Measurements from ENCODE around the gene PTPRM. TPM values are rescaled to one million over a fixed set of nuclear protein-coding genes. Genes with fewer than 3 reads are reported as not detected.

PTPRM gene
- polyA plus RNA-seq, 1 of the 3 experiments (the other 2 are of a cell fraction): 16.0 TPM

DNA sequence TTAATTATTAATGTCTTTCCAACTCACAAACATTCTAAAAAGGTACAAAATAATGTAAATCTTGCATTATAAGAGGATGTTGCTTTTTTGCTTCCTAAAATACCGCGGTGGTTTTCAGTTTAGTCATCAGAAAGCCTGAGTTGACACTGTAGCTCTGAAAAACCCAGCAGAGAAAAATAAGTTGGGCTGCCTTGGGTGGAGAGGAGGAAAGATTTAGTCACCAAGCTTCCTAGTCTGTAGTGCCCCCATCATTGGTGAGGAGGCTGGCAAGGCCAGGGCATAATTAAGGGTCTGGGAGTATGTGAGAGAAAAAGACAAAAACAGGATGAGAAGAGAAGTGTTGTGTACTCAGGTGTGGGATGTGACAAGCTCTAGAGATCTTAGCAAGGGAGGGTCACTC, 5.7 kb downstream of the PTPRM start:
- Histone ChIP-seq H3K4me3 (ENCODE audit: low read depth in 2 of 2, low read length in 1 of 2) (no peak overlapping the region), H3K79me2 (ENCODE audit: insufficient read depth) (no peaks in the 10 kb centered on the region), H2AFZ (ENCODE audit: low read depth) (no peak overlapping the region), H3K36me3 (replicated peaks in 1 of 2; ENCODE audit: control insufficient read depth in 1 of 2, insufficient read depth in 2 of 2, low read length in 1 of 2) (no peaks in the 10 kb centered on the region), H3K9me2 (no peaks in the 10 kb centered on the region), H3K4me2 (no peak overlapping the region), H3K9me3 (no peaks in the 10 kb centered on the region), H3F3A (replicated peaks; ENCODE audit: insufficient read depth) (no peaks in the 10 kb centered on the region), H3K27ac (ENCODE audit: low read depth in 2 of 2, low read length in 1 of 2) (no peak overlapping the region), H3K9ac (no peak overlapping the region), H3K4me1 (ENCODE audit: control insufficient read depth in 1 of 2, insufficient read depth in 2 of 2, low read depth in 1 of 2, low read length in 1 of 2) (peaks cover 0 to 3% of the 10 kb centered on the region in 2 experiments; a peak in 2 of 4 replicates), H4K20me1 (ENCODE audit: insufficient read depth) (no peaks in the 10 kb centered on the region), H3K27me3 (ENCODE audit: insufficient read depth) (peaks cover 10% of the 10 kb centered on the region; the same call in 1 of the 2 replicates)
- CTCF ChIA-PET: interaction anchor here (1.0 kb wide), 1 partner anchor 20 kb away, joined by 5 read pairs; no protein-coding TSS in a partner anchor
- POLR2A ChIA-PET: no interaction called here
- no peak for DNase-seq
- 61% methylated on average over 2 of the region's 2 CpGs for WGBS (ENCODE audit: low lambda C conversion rate)
- no peak for TF ChIP-seq TAF1 (IDR thresholded peaks at IDR 0.05; ENCODE audit: borderline replicate concordance, low read depth, low read length)
- TF ChIP-seq, protein P1, sequence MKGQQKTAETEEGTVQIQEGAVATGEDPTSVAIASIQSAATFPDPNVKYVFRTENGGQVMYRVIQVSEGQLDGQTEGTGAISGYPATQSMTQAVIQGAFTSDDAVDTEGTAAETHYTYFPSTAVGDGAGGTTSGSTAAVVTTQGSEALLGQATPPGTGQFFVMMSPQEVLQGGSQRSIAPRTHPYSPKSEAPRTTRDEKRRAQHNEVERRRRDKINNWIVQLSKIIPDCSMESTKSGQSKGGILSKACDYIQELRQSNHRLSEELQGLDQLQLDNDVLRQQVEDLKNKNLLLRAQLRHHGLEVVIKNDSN (IDR thresholded peaks at IDR 0.05; ENCODE audit: borderline replicate concordance, low read depth): no peak
- TF ChIP-seq FOXM1 (IDR thresholded peaks at IDR 0.05; ENCODE audit: low read depth): no peak
- TF ChIP-seq, protein P2, sequence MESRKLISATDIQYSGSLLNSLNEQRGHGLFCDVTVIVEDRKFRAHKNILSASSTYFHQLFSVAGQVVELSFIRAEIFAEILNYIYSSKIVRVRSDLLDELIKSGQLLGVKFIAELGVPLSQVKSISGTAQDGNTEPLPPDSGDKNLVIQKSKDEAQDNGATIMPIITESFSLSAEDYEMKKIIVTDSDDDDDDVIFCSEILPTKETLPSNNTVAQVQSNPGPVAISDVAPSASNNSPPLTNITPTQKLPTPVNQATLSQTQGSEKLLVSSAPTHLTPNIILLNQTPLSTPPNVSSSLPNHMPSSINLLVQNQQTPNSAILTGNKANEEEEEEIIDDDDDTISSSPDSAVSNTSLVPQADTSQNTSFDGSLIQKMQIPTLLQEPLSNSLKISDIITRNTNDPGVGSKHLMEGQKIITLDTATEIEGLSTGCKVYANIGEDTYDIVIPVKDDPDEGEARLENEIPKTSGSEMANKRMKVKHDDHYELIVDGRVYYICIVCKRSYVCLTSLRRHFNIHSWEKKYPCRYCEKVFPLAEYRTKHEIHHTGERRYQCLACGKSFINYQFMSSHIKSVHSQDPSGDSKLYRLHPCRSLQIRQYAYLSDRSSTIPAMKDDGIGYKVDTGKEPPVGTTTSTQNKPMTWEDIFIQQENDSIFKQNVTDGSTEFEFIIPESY (IDR thresholded peaks at IDR 0.05; ENCODE audit: borderline replicate concordance, low read depth): no peak
- no peak for TF ChIP-seq NFIC (IDR thresholded peaks at IDR 0.05; ENCODE audit: borderline replicate concordance)
- no peak for TF ChIP-seq CHD2 (IDR thresholded peaks at IDR 0.05; ENCODE audit: low read length, partially characterized antibody)
- no peak for TF ChIP-seq EZH2phosphoT487 (IDR thresholded peaks at IDR 0.05; ENCODE audit: borderline replicate concordance, low read depth)
- TF ChIP-seq SIN3A (IDR thresholded peaks at IDR 0.05; ENCODE audit: borderline replicate concordance, low read depth, low read length): no peak
- TF ChIP-seq, protein P3, sequence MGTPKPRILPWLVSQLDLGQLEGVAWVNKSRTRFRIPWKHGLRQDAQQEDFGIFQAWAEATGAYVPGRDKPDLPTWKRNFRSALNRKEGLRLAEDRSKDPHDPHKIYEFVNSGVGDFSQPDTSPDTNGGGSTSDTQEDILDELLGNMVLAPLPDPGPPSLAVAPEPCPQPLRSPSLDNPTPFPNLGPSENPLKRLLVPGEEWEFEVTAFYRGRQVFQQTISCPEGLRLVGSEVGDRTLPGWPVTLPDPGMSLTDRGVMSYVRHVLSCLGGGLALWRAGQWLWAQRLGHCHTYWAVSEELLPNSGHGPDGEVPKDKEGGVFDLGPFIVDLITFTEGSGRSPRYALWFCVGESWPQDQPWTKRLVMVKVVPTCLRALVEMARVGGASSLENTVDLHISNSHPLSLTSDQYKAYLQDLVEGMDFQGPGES (IDR thresholded peaks at IDR 0.05; ENCODE audit: low read depth, low read length): no peak
- TF ChIP-seq FOSL2 (IDR thresholded peaks at IDR 0.05; ENCODE audit: borderline replicate concordance, low read depth): no peak
- TF ChIP-seq GABPA (IDR thresholded peaks at IDR 0.05; ENCODE audit: low read depth): no peak
- no peak for TF ChIP-seq FOXJ3 (CRISPR knock-in tag; IDR thresholded peaks at IDR 0.05)

DNA sequence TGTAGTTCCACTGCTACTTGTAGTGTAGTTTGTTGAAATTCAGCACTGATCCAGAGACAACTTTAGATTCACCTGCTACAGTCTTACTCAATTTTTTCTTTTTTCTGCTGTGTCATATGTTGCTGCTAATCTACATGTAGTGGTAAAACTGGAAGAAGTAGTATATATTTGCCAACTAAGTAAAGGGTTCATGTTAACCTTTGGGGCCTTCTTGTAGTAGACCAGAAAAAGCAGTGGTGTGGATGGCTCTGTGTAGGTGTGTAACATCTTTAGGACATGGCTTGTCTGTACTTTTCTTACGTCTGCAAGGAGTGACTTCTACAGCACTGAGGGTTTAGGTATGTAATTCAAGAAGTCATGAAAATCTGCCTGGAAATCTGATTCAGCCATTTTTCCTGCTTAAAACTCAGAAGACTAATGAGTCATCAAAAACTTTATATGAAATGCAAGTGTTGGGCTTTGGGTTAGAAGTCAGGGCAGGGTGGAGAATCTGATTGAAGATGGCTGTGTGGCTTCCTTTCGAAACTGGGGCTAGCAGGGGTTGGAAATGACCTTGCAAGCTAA, 8.4 kb downstream of the PTPRM start:
- TF ChIP-seq MXI1 (IDR thresholded peaks at IDR 0.05; ENCODE audit: low read depth, low read length) (no peak), GATA2 (CRISPR knock-in tag; IDR thresholded peaks at IDR 0.05) (no peak)
- no peak overlapping the region for H3K27ac ChIP-seq (ENCODE audit: low read depth in 2 of 2, low read length in 1 of 2)
- DNase-seq: no peak

More for the DNA sequence above, 8.4 kb downstream of the PTPRM start:
- no peaks in the 10 kb centered on the region for H3K9me3 ChIP-seq
- H4K20me1 ChIP-seq (ENCODE audit: insufficient read depth): no peaks in the 10 kb centered on the region
- H3K4me2 ChIP-seq: no peak overlapping the region
- ChIA-PET POLR2A (no interaction called here), CTCF (interaction anchor here (1.0 to 4.0 kb wide), 2 partner anchors 8 to 27 kb away, joined by 3 to 22 read pairs; partner anchors contain the start of gene PTPRM)
- no peak overlapping the region for H3K9ac ChIP-seq
- H3K79me2 ChIP-seq (ENCODE audit: insufficient read depth): no peaks in the 10 kb centered on the region
- no peak overlapping the region for H2AFZ ChIP-seq (ENCODE audit: low read depth)
- 31% methylated on average over 2 of the region's 2 CpGs for WGBS (ENCODE audit: low lambda C conversion rate)
- H3K9me2 ChIP-seq: no peaks in the 10 kb centered on the region
- no peaks in the 10 kb centered on the region for H3K36me3 ChIP-seq (replicated peaks in 1 of 2; ENCODE audit: control insufficient read depth in 1 of 2, insufficient read depth in 2 of 2, low read length in 1 of 2)
- no peaks in the 10 kb centered on the region; a peak in 2 of 4 replicates for H3K4me1 ChIP-seq (ENCODE audit: control insufficient read depth in 1 of 2, insufficient read depth in 2 of 2, low read depth in 1 of 2, low read length in 1 of 2)
- no peaks in the 10 kb centered on the region for H3K27me3 ChIP-seq (ENCODE audit: insufficient read depth)
- no peak overlapping the region for H3K4me3 ChIP-seq (ENCODE audit: low read depth in 2 of 2, low read length in 1 of 2)
- H3F3A ChIP-seq (replicated peaks; ENCODE audit: insufficient read depth): no peaks in the 10 kb centered on the region
